HTR-8/SVneo (cell line): Measurements from ENCODE around the gene SULT2B1.

Source experiments
- DNase-seq: peaks from one replicate; pipeline ENCODE4 v3.0.0; 2011; ENCODE audit warnings: low spot score, mixed read lengths; ENCODE audit not compliant: insufficient read length
- FAIRE-seq: peaks from 2 replicates; lab custom pipeline; 2011; peaks lifted over from hg19 to GRCh38; lab: Jason Lieb, UNC

The SULT2B1 gene

GRCh38 chr19:48615231-48616040 is 63.5 kb downstream of the SULT2B1 start:
- DNase-seq (no peak), FAIRE-seq (no peak)

DNA sequence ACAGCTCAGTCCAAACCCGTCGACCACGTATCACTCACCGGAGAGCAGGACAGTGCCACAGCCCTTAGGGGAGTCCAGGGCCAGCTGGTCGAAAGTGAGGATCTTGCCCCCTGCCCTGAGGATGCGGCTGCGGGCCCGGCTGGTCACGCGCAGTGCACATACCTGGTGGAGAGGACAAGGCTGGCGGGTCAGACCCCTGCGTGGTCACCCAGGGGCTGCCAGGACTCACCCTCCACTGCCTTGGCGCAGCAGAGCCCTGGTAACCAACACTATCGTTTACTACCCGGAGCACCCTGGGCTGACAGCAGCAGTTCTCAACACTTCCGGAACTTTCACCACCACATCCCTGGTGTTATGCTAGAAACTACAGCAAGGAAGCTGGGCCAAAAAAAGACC is 64.1 kb downstream of the SULT2B1 start:
- no peak for FAIRE-seq
- no peak for DNase-seq

- no peak for DNase-seq
- no peak for FAIRE-seq
These were observed 64.6 kb downstream of the SULT2B1 start for GRCh38 chr19:48616491-48617056.

DNA sequence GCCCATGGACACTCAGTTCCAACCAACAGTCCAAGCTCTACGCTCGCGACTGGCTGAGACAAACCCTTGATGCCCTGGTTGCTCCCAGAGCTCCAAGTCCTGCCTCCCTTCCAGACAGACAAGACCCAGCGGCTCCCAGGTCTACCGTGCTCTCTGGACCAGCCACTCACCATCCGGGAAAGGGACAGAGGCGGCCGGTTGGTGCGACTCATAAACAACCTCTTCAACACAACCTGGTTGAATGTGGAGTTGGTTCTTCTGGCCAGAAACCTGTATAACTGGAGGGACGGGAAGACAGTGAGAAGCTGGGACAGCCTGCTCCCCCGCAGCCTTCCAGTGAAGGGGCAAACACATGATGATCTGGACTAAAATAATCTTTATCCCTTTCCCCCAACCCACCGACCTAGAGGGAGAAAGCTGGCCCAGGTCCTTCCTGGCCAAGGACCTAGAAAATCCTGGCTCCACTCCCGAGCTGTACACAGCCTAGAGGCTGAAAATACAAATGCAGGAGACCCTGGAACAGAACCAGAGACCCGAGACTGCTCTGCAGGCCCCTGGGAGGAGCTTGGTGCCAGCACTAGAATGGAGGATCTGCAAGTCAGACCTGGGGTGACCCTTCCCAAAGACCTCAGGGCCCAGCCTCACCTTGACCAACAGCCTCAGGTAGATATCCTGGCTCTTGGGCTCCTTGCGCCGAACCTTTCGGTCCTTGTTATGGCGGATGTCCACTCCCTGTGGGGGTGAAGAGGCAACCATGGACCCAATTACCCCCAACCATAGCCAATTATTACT is 65.4 kb downstream of the SULT2B1 start:
- DNase-seq (no peak), FAIRE-seq (no peak)

DNA sequence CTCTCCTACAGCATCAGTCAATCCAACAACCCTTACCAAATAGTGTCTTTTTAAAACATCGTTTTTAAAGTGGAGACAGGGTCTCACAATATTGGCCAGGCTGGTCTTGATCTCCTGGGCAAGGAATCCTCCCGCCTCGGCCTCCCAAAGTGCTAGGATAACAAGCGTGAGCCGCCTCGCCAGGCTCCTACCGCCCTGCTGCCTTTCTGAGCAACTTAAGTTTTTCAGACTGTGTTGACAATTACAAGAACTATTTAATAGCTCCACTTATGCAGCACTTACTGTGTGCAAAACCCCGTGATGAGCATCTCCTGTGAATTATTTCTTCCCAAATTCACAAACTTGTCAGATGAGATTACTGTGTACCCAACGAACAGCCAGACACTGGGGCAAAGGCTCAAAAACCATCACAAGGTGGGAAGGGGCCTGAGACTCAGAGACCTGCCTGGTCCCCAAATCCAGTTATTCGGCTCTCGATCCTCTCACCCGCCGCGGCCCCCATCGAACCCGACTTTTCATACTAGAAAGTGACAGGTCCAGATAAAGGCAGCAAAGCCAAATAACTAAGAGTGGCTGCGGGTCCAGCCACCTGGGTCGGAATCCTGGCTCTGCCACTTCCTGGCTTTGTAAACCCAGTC is 66.4 kb downstream of the SULT2B1 start:
- FAIRE-seq: no peak
- no peak for DNase-seq

DNA sequence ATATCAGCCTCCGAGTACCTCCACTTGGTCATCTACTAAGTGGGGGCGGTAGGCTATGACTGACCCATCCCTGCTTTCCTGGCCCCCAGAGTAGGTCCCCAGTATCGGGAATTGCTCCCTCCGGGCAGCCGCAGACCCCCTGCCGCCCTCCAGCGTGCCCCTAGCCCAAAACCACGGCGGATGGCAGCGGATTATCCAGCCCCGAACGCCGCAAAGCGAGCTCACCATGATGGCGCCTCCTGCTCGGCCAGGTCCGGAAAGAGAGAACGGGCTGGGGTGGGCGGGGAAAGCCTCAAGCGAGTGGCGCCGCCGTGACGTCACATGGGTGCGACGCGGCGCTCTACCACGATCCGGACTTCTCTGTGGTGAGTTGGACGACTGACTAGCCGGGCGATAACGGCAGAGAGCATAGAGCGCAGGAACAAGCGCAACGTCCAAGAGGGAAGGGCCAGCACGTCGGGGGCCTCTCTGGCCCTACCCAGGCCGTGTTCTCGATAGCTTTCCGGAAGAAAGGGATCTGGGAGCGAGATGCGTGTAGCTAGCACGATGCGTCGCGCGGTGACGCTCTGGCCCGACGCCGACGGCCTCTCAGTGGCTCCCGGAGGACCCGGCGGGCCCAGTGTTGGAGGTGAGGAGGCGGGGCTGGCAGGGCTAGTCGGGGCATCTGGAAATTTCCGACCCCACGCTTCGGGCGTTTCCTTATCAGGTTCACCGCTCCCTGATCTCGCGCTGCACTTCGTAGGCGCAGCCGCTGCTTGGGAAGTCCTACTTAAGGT is 67.1 kb downstream of the SULT2B1 start, which contains the start of the genes RPL18 and SPHK2:
Gene RPL18 (minus strand): TSS at position 263 of the 776 bp plus-strand sequence. CDS start 35 bp downstream, at position 228.
Gene SPHK2 (plus strand): TSS at position 591 of the 776 bp plus-strand sequence. CDS start 1,009 bp downstream, outside the sequence.
- peak; percentile 94 for FAIRE-seq

GRCh38 chr19:48619692-48620585 is 68.0 kb downstream of the SULT2B1 start:
- DNase-seq (no peak), FAIRE-seq (no peak)

More for the DNA sequence above, 67.1 kb downstream of the SULT2B1 start, which contains the start of the genes RPL18 and SPHK2:
- DNase-seq: peak; percentile 95

GRCh38 chr19:48623556-48624066 is 71.6 kb downstream of the SULT2B1 start:
- DNase-seq: no peak
- no peak for FAIRE-seq

GRCh38 chr19:48624067-48624594 is 72.2 kb downstream of the SULT2B1 start:
- peak; percentile 88 for DNase-seq
- FAIRE-seq: peak; percentile 97

DNA sequence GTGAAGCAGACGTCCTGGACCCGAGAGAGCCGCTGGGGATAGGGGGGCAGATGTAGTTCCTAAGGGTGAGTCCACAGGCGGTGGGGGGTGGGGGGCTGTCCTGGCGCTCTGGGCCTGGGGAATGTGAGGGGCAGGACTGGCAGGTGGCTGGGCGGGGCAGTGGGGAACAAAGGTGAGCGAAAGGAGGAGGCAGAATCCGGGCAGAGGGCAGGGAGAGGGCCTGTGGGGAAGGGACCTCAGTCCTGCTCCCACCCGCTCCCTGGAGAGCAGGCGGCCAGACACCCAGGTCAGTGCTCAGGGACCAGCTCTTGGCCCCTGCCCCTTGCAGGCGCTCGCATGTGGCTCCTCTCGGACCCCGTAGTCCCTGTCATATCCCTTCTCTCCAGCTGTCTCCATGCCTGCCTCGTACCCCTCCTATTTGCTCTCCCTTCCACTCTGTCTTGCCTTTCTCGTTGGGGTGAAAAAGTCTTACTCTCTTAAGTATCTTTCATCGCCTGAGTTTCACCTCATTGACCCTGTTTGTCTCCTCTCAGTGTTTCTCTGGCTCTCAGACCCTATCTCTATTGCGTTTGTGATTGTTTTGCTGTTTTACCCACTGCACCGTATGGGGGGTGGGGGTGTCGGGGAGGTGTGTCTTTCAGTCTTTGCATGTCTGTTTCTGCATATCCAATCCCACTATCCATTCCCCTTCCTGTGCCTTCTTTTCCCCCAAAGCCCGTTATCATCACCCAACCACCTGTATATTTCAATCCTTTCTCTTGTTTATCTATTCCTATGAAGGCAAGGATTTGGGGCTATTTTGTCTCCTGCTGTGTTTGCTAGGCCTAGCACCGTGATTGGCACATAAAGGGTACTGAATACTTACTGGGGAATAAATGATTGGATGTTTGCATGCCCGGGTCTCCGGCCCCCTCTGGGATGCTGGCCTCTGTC is 73.1 kb downstream of the SULT2B1 start:
- FAIRE-seq: no peak
- DNase-seq: no peak

- FAIRE-seq: no peak
- DNase-seq: no peak
These were observed 73.9 kb downstream of the SULT2B1 start for GRCh38 chr19:48625891-48626327.

- DNase-seq: no peak
These were observed 75.4 kb downstream of the SULT2B1 start for GRCh38 chr19:48627201-48627864.

GRCh38 chr19:48627865-48628314 is 75.9 kb downstream of the SULT2B1 start:
- DNase-seq (no peak), FAIRE-seq (no peak)

More at GRCh38 chr19:48627201-48627864, 75.4 kb downstream of the SULT2B1 start:
- FAIRE-seq: no peak

DNA sequence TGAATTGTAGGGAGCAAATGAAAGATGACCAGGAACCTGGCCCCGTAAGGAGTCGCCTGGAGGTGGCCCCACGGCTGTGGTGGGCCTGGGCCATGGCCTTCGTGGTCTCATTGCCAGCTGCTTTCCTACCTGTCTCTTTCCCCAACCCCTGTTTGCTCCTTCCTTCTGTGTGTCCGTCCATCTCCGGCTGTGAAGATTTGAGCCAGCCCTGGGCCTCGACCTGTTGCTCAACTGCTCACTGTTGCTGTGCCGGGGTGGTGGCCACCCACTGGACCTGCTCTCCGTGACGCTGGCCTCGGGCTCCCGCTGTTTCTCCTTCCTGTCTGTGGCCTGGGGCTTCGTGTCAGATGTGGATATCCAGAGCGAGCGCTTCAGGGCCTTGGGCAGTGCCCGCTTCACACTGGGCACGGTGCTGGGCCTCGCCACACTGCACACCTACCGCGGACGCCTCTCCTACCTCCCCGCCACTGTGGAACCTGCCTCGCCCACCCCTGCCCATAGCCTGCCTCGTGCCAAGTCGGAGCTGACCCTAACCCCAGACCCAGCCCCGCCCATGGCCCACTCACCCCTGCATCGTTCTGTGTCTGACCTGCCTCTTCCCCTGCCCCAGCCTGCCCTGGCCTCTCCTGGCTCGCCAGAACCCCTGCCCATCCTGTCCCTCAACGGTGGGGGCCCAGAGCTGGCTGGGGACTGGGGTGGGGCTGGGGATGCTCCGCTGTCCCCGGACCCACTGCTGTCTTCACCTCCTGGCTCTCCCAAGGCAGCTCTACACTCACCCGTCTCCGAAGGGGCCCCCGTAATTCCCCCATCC is 76.7 kb downstream of the SULT2B1 start:
- DNase-seq: no peak
- no peak for FAIRE-seq

DNA sequence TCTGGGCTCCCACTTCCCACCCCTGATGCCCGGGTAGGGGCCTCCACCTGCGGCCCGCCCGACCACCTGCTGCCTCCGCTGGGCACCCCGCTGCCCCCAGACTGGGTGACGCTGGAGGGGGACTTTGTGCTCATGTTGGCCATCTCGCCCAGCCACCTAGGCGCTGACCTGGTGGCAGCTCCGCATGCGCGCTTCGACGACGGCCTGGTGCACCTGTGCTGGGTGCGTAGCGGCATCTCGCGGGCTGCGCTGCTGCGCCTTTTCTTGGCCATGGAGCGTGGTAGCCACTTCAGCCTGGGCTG is 77.3 kb downstream of the SULT2B1 start:
- DNase-seq (no peak), FAIRE-seq (no peak)
